Stimulated activated CD4-positive, alpha-beta T cell treated with anti-CD3 and anti-CD28 coated beads, Interleukin-2, amount 100 ng/mL, for 24 hours (primary cell): ENCODE measurements around the gene KCNK10.
"Not testable (repeated sequence)": the region's sequence is repeated elsewhere in the genome, so short reads cannot be mapped to it uniquely, and the experiment has no call there.

Experiments used
- DNase-seq, 2 donors: peaks; one replicate each; pipeline ENCODE4 v3.0.0-alpha.2; 2020

KCNK10 gene

GRCh38 chr14:88264116-88264515 is 59.0 kb downstream of the KCNK10 start:
- no peak for DNase-seq

- not testable (repeated sequence) for DNase-seq
Observed at GRCh38 chr14:88261302-88261701, 61.8 kb downstream of the KCNK10 start.

GRCh38 chr14:88258021-88258420 is 65.0 kb downstream of the KCNK10 start:
- no peak for DNase-seq

- DNase-seq: no peak
Observed at GRCh38 chr14:88256997-88257950, 65.8 kb downstream of the KCNK10 start.

- DNase-seq: no peak
Observed at GRCh38 chr14:88255798-88256197, 67.3 kb downstream of the KCNK10 start.

- DNase-seq: no peak
Observed at GRCh38 chr14:88255196-88255595, 67.9 kb downstream of the KCNK10 start.

- no peak for DNase-seq
Observed at GRCh38 chr14:88252498-88252897, 70.6 kb downstream of the KCNK10 start.

GRCh38 chr14:88251650-88252049 is 71.4 kb downstream of the KCNK10 start:
- DNase-seq: no peak

GRCh38 chr14:88249266-88249665 is 73.8 kb downstream of the KCNK10 start:
- no peak for DNase-seq

- no peak for DNase-seq
Observed at GRCh38 chr14:88248606-88249005, 74.5 kb downstream of the KCNK10 start.

- DNase-seq: no peak
Observed at GRCh38 chr14:88247228-88247627, 75.8 kb downstream of the KCNK10 start.

GRCh38 chr14:88245321-88245720 is 77.7 kb downstream of the KCNK10 start:
- no peak for DNase-seq

- no peak for DNase-seq
Observed at GRCh38 chr14:88243946-88244345, 79.1 kb downstream of the KCNK10 start.

GRCh38 chr14:88242446-88242845 is 80.6 kb downstream of the KCNK10 start:
- DNase-seq: no peak

GRCh38 chr14:88241810-88242209 is 81.3 kb downstream of the KCNK10 start:
- no peak for DNase-seq

GRCh38 chr14:88234442-88234841 is 88.6 kb downstream of the KCNK10 start:
- DNase-seq: no peak

- peak in 1 of 2 donors; percentile 3 for DNase-seq
Observed at GRCh38 chr14:88233915-88234314, 89.2 kb downstream of the KCNK10 start.

GRCh38 chr14:88232771-88233170 is 90.3 kb downstream of the KCNK10 start:
- DNase-seq: no peak

- DNase-seq: no peak
Observed at GRCh38 chr14:88231603-88232002, 91.5 kb downstream of the KCNK10 start.

- no peak for DNase-seq
Observed at GRCh38 chr14:88229428-88229827, 93.6 kb downstream of the KCNK10 start.

- DNase-seq: no peak
Observed at GRCh38 chr14:88228522-88229236, 94.4 kb downstream of the KCNK10 start.

- DNase-seq: no peak
Observed at GRCh38 chr14:88227693-88228092, 95.4 kb downstream of the KCNK10 start.

GRCh38 chr14:88225721-88226120 is 97.3 kb downstream of the KCNK10 start:
- DNase-seq: no peak
